ENCODE measurements around the gene OR4B1.
A peak's percentile ranks its signal among the peaks of the same experiment; 100 is the strongest.
"Not testable (repeated sequence)": the region's sequence is repeated elsewhere in the genome, so short reads cannot be mapped to it uniquely, and the experiment has no call there.

The OR4B1 gene

GRCh38 chr11:48207881-48208280 is 8.7 kb upstream of the OR4B1 start:
- no peak for DNase-seq (ENCODE audit: low read depth)
- H3K4me3 ChIP-seq (replicated peaks; ENCODE audit: low read depth, low read length), result no peak overlapping the region
- no peak for TF ChIP-seq CTCF (IDR thresholded peaks at IDR 0.05; ENCODE audit: low read length, missing control alignments)

GRCh38 chr11:48210052-48210451 is 6.6 kb upstream of the OR4B1 start:
- peak; percentile 25 for TF ChIP-seq CTCF (IDR thresholded peaks at IDR 0.05; ENCODE audit: low read length, missing control alignments)
- peak; percentile 4 for DNase-seq (ENCODE audit: low read depth)
- H3K4me3 ChIP-seq (replicated peaks; ENCODE audit: low read depth, low read length), result no peak overlapping the region

GRCh38 chr11:48228761-48229160 is 12.2 kb downstream of the OR4B1 start:
- no peak for DNase-seq (ENCODE audit: low read depth)
- no peak overlapping the region for H3K4me3 ChIP-seq (replicated peaks; ENCODE audit: low read depth, low read length)
- TF ChIP-seq CTCF (IDR thresholded peaks at IDR 0.05; ENCODE audit: low read length, missing control alignments), result no peak

- H3K4me3 ChIP-seq (replicated peaks; ENCODE audit: low read depth, low read length); DNase-seq (ENCODE audit: low read depth): not testable (repeated sequence)
These were observed 13.4 kb downstream of the OR4B1 start for GRCh38 chr11:48230057-48230456.

GRCh38 chr11:48237727-48238126 is 21.1 kb downstream of the OR4B1 start:
- TF ChIP-seq CTCF (IDR thresholded peaks at IDR 0.05; ENCODE audit: low read length, missing control alignments), result no peak
- H3K4me3 ChIP-seq (replicated peaks; ENCODE audit: low read depth, low read length), result no peak overlapping the region
- no peak for DNase-seq (ENCODE audit: low read depth)

- no peak for DNase-seq (ENCODE audit: low read depth)
- H3K4me3 ChIP-seq (replicated peaks; ENCODE audit: low read depth, low read length), result no peak overlapping the region
- TF ChIP-seq CTCF (IDR thresholded peaks at IDR 0.05; ENCODE audit: low read length, missing control alignments), result no peak
These were observed 25.9 kb downstream of the OR4B1 start for GRCh38 chr11:48242501-48242900.

GRCh38 chr11:48244804-48245203 is 28.2 kb downstream of the OR4B1 start, which contains the start of gene OR4X2:
TSS of gene OR4X2 (plus strand) at chr11:48245104. CDS start at chr11:48245104, 0 bp downstream.
- no peak for DNase-seq (ENCODE audit: low read depth)
- H3K4me3 ChIP-seq (replicated peaks; ENCODE audit: low read depth, low read length), result no peak within 1 kb of the TSS
- no peak for TF ChIP-seq CTCF (IDR thresholded peaks at IDR 0.05; ENCODE audit: low read length, missing control alignments)
